Fibroblast of peridontal ligament (primary cell): Measurements from ENCODE around the gene MKKS.
"Not testable (repeated sequence)": the region's sequence is repeated elsewhere in the genome, so short reads cannot be mapped to it uniquely, and the experiment has no call there.

Experiments
- DNase-seq: peaks from one replicate; pipeline ENCODE4 v3.0.0-alpha.2; 2010; ENCODE audit errors: extremely low read depth

Gene MKKS

GRCh38 chr20:10412591-10413408 lies 21.2 kb downstream of the MKKS start:
- peak; percentile 23 for DNase-seq

GRCh38 chr20:10411673-10412072 lies 22.3 kb downstream of the MKKS start:
- DNase-seq, result no peak

GRCh38 chr20:10408108-10408813 lies 25.8 kb downstream of the MKKS start:
- DNase-seq, result no peak

- no peak for DNase-seq
These were observed 29.0 kb downstream of the MKKS start for GRCh38 chr20:10404959-10405530.

GRCh38 chr20:10404023-10404628 lies 29.9 kb downstream of the MKKS start:
- peak; percentile 31 for DNase-seq

GRCh38 chr20:10402938-10403608 lies 30.9 kb downstream of the MKKS start:
- DNase-seq, result peak; percentile 61

- DNase-seq, result no peak
These were observed 35.1 kb downstream of the MKKS start for GRCh38 chr20:10398834-10399369.

GRCh38 chr20:10394752-10395151 lies 39.3 kb downstream of the MKKS start:
- DNase-seq, result not testable (repeated sequence)

- DNase-seq, result no peak
These were observed 43.3 kb downstream of the MKKS start for GRCh38 chr20:10390709-10391108.

- no peak for DNase-seq
These were observed 45.4 kb downstream of the MKKS start for GRCh38 chr20:10388597-10388996.

GRCh38 chr20:10387686-10388085 lies 46.3 kb downstream of the MKKS start:
- DNase-seq, result peak; percentile 56

GRCh38 chr20:10385850-10386544 lies 48.0 kb downstream of the MKKS start:
- no peak for DNase-seq

GRCh38 chr20:10381477-10381876 lies 52.5 kb downstream of the MKKS start:
- DNase-seq, result no peak

GRCh38 chr20:10379761-10380160 lies 54.3 kb downstream of the MKKS start:
- no peak for DNase-seq

GRCh38 chr20:10376270-10377075 lies 57.5 kb downstream of the MKKS start:
- peak; percentile 50 for DNase-seq

- DNase-seq, result no peak
These were observed 58.8 kb downstream of the MKKS start for GRCh38 chr20:10375191-10375590.

- DNase-seq, result no peak
These were observed 60.0 kb downstream of the MKKS start for GRCh38 chr20:10374036-10374435.

GRCh38 chr20:10371467-10371866 lies 62.6 kb downstream of the MKKS start:
- DNase-seq, result no peak

GRCh38 chr20:10370091-10370887 lies 63.7 kb downstream of the MKKS start:
- DNase-seq, result no peak
